Dendritic cell treated with granulocyte-macrophage colony-stimulating factor and Interleukin-4, amounts not matched to agents 40 ng/mL and 50 ng/mL, for 4 days (primary cell): ENCODE measurements around the gene MUC5B.

Experiments used
- H3K27ac Mint-ChIP-seq: one replicate; pipeline ENCODE4 v1.8.0; 2022; ENCODE audit warnings: mild to moderate bottlenecking, mixed read lengths
- H3K27me3 Mint-ChIP-seq: one replicate; pipeline ENCODE4 v1.8.0; 2022; ENCODE audit warnings: mild to moderate bottlenecking, mixed read lengths
- H3K36me3 Mint-ChIP-seq: one replicate; pipeline ENCODE4 v1.8.0; 2022; ENCODE audit warnings: low read depth, mixed read lengths
- H3K4me1 Mint-ChIP-seq: one replicate; pipeline ENCODE4 v1.8.0; 2022; ENCODE audit warnings: low read depth, mixed read lengths
- H3K4me3 Mint-ChIP-seq: one replicate; pipeline ENCODE4 v1.8.0; 2022; ENCODE audit warnings: mild to moderate bottlenecking, moderate library complexity, mixed read lengths
- H3K9me3 Mint-ChIP-seq: one replicate; pipeline ENCODE4 v1.8.0; 2022; ENCODE audit warnings: mixed read lengths
- intact Hi-C: fragments of 100-400 bp; cut with micrococcal nuclease; formaldehyde crosslinking; loops from one replicate; pipeline ENCODE4 v1.15.0; 2022

MUC5B gene

DNA sequence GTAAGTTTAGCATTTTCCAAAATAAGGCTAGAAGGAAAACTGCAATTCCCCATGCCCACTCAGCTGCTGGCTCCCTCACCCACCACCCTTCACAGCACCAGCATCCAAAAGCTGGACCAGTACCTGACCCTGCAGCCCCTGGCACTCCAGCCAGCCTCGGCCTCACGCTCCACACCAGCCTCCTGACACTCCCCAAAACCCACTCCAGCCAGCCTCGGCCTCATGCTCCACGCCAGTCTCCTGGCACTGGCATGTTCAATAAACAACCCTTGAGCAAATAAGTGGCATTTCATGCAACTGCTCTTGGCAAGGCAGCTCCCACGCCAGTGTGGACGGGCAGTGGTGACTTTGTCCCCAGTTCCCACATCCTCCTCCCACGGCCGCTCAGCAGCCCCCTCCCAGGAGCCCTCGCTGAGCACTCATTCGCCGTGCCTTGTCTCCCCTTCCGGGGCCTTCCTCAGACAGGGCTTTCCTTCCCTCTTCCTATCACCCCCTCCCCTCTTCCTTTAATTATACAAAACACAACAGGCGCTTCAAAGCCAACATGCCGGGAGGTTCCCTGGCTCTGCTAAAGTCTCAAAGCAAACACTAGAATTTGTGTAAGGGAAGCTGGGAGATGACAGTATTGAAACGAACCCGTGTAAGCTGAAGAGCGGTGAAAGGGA lies 79.7 kb downstream of the MUC5B start:
- H3K27ac Mint-ChIP-seq = peak overlapping the region; percentile 23
- H3K27me3 Mint-ChIP-seq = no peaks in the 10 kb centered on the region
- peaks cover 94% of the 10 kb centered on the region for H3K36me3 Mint-ChIP-seq
- intact Hi-C loops = no loop called here
- peaks cover 96% of the 10 kb centered on the region for H3K4me1 Mint-ChIP-seq
- H3K9me3 Mint-ChIP-seq = no peaks in the 10 kb centered on the region
- no peak overlapping the region for H3K4me3 Mint-ChIP-seq

GRCh38 chr11:1303126-1303821 lies 80.4 kb downstream of the MUC5B start:
- H3K27me3 Mint-ChIP-seq = no peaks in the 10 kb centered on the region
- H3K9me3 Mint-ChIP-seq = no peaks in the 10 kb centered on the region
- peaks cover 97% of the 10 kb centered on the region for H3K4me1 Mint-ChIP-seq
- no peak overlapping the region for H3K4me3 Mint-ChIP-seq
- intact Hi-C loops = no loop called here
- H3K36me3 Mint-ChIP-seq = peaks cover 92% of the 10 kb centered on the region
- H3K27ac Mint-ChIP-seq = peak overlapping the region; percentile 62

- Mint-ChIP-seq H3K36me3 (peaks cover 93% of the 10 kb centered on the region), H3K27ac (peak overlapping the region; percentile 62), H3K27me3 (no peaks in the 10 kb centered on the region), H3K4me3 (no peak overlapping the region), H3K9me3 (no peaks in the 10 kb centered on the region), H3K4me1 (peaks cover 95% of the 10 kb centered on the region)
- intact Hi-C loops = no loop called here
Measured at GRCh38 chr11:1303973-1304372, 81.1 kb downstream of the MUC5B start.

DNA sequence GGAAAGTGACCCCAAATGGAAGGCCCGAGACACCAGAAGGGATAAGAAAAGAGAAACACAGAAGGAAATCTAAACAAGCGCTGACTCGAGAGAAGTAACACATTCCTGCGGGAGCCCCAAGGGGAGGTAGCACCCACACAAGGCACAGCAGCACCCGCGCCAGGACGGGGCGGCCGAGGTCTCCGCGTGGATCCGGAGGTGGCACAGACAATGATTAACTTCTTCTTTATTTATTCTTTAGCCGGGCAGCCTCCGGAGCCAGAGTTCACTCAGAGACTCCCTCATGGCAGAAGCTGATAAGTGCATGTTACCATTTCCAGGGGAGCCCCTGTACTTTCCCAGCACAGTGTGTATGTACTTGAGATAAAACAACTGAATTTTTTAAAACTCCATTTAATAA lies 81.5 kb downstream of the MUC5B start:
- no peak overlapping the region for H3K4me3 Mint-ChIP-seq
- peak overlapping the region; percentile 62 for H3K27ac Mint-ChIP-seq
- peaks cover 92% of the 10 kb centered on the region for H3K36me3 Mint-ChIP-seq
- no peaks in the 10 kb centered on the region for H3K27me3 Mint-ChIP-seq
- intact Hi-C loops = no loop called here
- no peaks in the 10 kb centered on the region for H3K9me3 Mint-ChIP-seq
- peaks cover 90% of the 10 kb centered on the region for H3K4me1 Mint-ChIP-seq

DNA sequence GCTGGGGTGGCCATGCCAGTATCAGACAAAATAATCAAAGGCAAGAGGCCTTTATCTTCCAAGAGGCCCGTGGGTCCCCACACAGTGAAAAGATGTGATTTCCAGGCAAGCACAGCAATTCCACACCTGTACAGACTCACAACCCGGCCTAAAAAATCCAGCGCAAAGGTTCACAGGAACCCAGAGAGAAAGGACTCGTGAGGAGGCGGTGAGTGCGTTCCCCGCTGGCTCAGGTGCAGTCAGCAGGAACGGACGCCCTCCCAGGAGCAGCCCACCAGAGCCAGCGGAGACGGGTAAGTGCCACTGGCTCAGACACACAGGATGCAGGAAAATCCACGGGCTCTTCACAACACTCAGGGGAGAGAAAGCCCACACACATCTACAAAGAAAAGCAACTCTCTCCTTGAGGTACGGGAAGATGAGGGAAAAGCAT lies 82.2 kb downstream of the MUC5B start:
- no peak overlapping the region for H3K27ac Mint-ChIP-seq
- intact Hi-C loops = no loop called here
- no peak overlapping the region for H3K4me3 Mint-ChIP-seq
- H3K9me3 Mint-ChIP-seq = no peaks in the 10 kb centered on the region
- peaks cover 85% of the 10 kb centered on the region for H3K36me3 Mint-ChIP-seq
- H3K4me1 Mint-ChIP-seq = peaks cover 83% of the 10 kb centered on the region
- H3K27me3 Mint-ChIP-seq = no peaks in the 10 kb centered on the region

GRCh38 chr11:1305501-1306056 lies 82.7 kb downstream of the MUC5B start:
- Mint-ChIP-seq H3K27ac (no peak overlapping the region), H3K36me3 (peaks cover 80% of the 10 kb centered on the region), H3K9me3 (no peaks in the 10 kb centered on the region), H3K4me1 (peaks cover 81% of the 10 kb centered on the region), H3K4me3 (no peak overlapping the region), H3K27me3 (no peaks in the 10 kb centered on the region)
- intact Hi-C loops = no loop called here

GRCh38 chr11:1306186-1307162 lies 83.6 kb downstream of the MUC5B start:
- H3K27ac Mint-ChIP-seq = peak overlapping the region; percentile 81
- intact Hi-C loops = no loop called here
- peaks cover 84% of the 10 kb centered on the region for H3K4me1 Mint-ChIP-seq
- H3K27me3 Mint-ChIP-seq = no peaks in the 10 kb centered on the region
- H3K9me3 Mint-ChIP-seq = peaks cover 7% of the 10 kb centered on the region
- H3K4me3 Mint-ChIP-seq = peak overlapping the region; percentile 64
- H3K36me3 Mint-ChIP-seq = peaks cover 72% of the 10 kb centered on the region

- H3K27me3 Mint-ChIP-seq = no peaks in the 10 kb centered on the region
- H3K4me1 Mint-ChIP-seq = peaks cover 78% of the 10 kb centered on the region
- peak overlapping the region; percentile 81 for H3K27ac Mint-ChIP-seq
- H3K9me3 Mint-ChIP-seq = peaks cover 16% of the 10 kb centered on the region
- peaks cover 64% of the 10 kb centered on the region for H3K36me3 Mint-ChIP-seq
- intact Hi-C loops = no loop called here
- H3K4me3 Mint-ChIP-seq = peak overlapping the region; percentile 64
Measured at GRCh38 chr11:1307163-1307870, 84.5 kb downstream of the MUC5B start.

GRCh38 chr11:1307998-1308742 lies 85.3 kb downstream of the MUC5B start:
- Mint-ChIP-seq H3K4me1 (peaks cover 69% of the 10 kb centered on the region), H3K27ac (peak overlapping the region; percentile 81), H3K4me3 (peak overlapping the region; percentile 90), H3K36me3 (peaks cover 55% of the 10 kb centered on the region), H3K9me3 (peaks cover 18% of the 10 kb centered on the region), H3K27me3 (no peaks in the 10 kb centered on the region)
- intact Hi-C loops = no loop called here

DNA sequence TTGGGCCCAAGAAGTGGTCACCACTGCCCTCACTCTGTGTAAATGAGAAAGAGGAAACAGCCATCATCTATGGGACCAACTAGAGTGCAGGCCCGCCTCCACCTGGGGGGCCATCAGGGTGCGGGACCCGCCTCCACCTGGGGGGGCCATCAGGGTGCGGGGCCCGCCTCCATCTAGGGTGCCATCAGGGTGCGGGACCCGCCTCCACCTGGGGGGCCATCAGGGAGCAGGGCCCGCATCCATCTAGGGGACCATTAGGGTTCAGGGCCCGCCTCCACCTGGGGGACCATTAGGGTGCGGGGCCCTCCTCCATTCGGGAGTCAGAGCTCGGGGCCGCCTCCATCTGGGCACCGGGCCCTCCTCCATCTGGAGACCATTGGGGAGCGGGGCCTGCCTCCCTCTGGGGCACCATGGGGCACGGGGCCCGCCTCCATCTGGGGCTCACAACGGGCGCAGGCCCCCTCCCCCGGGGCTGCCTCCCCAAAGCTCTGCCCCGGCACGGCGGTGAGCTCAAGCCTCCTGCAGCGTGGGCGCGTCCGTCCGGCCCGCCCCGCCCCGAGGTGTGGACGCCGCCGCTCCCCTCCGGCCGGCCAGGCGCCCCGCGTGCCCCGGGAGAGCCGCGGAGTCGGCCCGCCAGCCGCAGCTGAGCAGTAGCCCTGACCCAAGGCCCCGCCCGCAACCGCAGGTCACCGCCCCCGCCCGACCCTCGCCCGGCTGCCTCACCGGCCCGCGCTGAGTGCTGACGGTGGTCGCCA lies 86.1 kb downstream of the MUC5B start:
- peak overlapping the region; percentile 90 for H3K4me3 Mint-ChIP-seq

GRCh38 chr11:1309498-1310317 lies 86.8 kb downstream of the MUC5B start, which contains the start of gene TOLLIP:
TSS of gene TOLLIP (minus strand) at chr11:1309632. CDS start at chr11:1309498, 134 bp downstream.
- Mint-ChIP-seq H3K4me3 (peak within 1 kb of the TSS; percentile 90), H3K36me3 (peaks cover 40% of the 10 kb centered on the region), H3K9me3 (peaks cover 18% of the 10 kb centered on the region), H3K27me3 (no peaks in the 10 kb centered on the region), H3K4me1 (peaks cover 55% of the 10 kb centered on the region), H3K27ac (peak within 1 kb of the TSS; percentile 90)
- intact Hi-C loops = loop anchor here (1.0 kb wide), 1 partner anchor 27 kb away; no protein-coding TSS in a partner anchor

More for the DNA sequence above, 86.1 kb downstream of the MUC5B start:
- H3K36me3 Mint-ChIP-seq = peaks cover 47% of the 10 kb centered on the region
- intact Hi-C loops = no loop called here
- no peaks in the 10 kb centered on the region for H3K27me3 Mint-ChIP-seq
- peaks cover 62% of the 10 kb centered on the region for H3K4me1 Mint-ChIP-seq
- peaks cover 18% of the 10 kb centered on the region for H3K9me3 Mint-ChIP-seq
- peak overlapping the region; percentile 90 for H3K27ac Mint-ChIP-seq
